ENCODE data around the gene NAV1. TPM values are rescaled to one million over a fixed set of nuclear protein-coding genes. Genes with fewer than 3 reads are reported as not detected.

Gene NAV1
- total and polyA plus RNA-seq, 4 donors, result 1.1 to 2.0 (median 1.3) TPM

GRCh38 chr1:201551877-201552731 is 13.2 kb downstream of the NAV1 start:
- TF ChIP-seq SP1 (IDR thresholded peaks at IDR 0.05) (no peak), HNF4G (IDR thresholded peaks at IDR 0.05) (no peak), FOXA2 (IDR thresholded peaks at IDR 0.05) (no peak), RXRA (IDR thresholded peaks at IDR 0.05) (no peak)
- no peak for DNase-seq (ENCODE audit: low spot score)
- Histone ChIP-seq H3K27ac (ENCODE audit: low read depth in 1 of 2, low read length in 2 of 2) (no peak overlapping the region), H3K9me3 (ENCODE audit: control insufficient read depth in 4 of 4, low read length in 3 of 4) (no peaks in the 10 kb centered on the region), H3K9ac (ENCODE audit: low read depth in 1 of 2, low read length in 2 of 2) (no peak overlapping the region), H3K4me3 (ENCODE audit: low read depth in 1 of 3, low read length in 3 of 3) (no peak overlapping the region), H3K4me1 (ENCODE audit: control insufficient read depth in 4 of 4, insufficient read depth in 4 of 4, low read length in 3 of 4) (no peaks in the 10 kb centered on the region), H3K36me3 (ENCODE audit: control insufficient read depth in 4 of 4, insufficient read depth in 3 of 4, low read depth in 1 of 4, low read length in 3 of 4) (no peaks in the 10 kb centered on the region), H3K27me3 (ENCODE audit: control insufficient read depth in 4 of 4, insufficient read depth in 4 of 4, low read length in 3 of 4) (no peaks in the 10 kb centered on the region)
- WGBS, result 85% methylated on average over 12 of the region's 12 CpGs

DNA sequence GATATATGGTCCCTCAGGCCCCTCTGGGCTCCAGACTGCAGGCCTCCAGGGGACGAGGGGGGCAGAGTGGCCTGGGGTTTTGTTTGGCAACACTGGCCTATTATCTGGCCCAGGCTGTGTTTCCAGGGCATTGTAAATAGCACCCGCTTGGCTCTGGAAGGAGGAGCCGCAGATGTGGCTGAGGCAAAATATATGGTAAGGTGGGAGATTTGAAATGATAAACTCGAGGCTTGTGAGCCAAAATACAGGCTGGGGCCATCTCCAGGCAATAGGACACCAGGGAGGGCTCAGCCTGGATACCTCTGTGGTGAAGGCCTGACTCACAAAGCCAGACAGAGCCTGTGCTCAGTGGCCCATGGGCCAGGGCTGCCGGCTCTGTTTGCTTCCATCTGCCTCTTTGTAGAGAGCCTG is 14.0 kb downstream of the NAV1 start:
- H3K9me3 ChIP-seq (ENCODE audit: control insufficient read depth in 4 of 4, low read length in 3 of 4), result no peaks in the 10 kb centered on the region
- no peaks in the 10 kb centered on the region for H3K4me1 ChIP-seq (ENCODE audit: control insufficient read depth in 4 of 4, insufficient read depth in 4 of 4, low read length in 3 of 4)
- no peak overlapping the region for H3K4me3 ChIP-seq (ENCODE audit: low read depth in 1 of 3, low read length in 3 of 3)
- H3K27ac ChIP-seq (ENCODE audit: low read depth in 1 of 2, low read length in 2 of 2), result no peak overlapping the region
- DNase-seq (ENCODE audit: low spot score), result no peak
- no peaks in the 10 kb centered on the region for H3K36me3 ChIP-seq (ENCODE audit: control insufficient read depth in 4 of 4, insufficient read depth in 3 of 4, low read depth in 1 of 4, low read length in 3 of 4)
- WGBS, result 81% methylated on average over 5 of the region's 5 CpGs
- no peak overlapping the region for H3K9ac ChIP-seq (ENCODE audit: low read depth in 1 of 2, low read length in 2 of 2)
- TF ChIP-seq TAF1 (conservative IDR thresholded peaks at IDR 0.05) (no peak), FOXA1 (IDR thresholded peaks at IDR 0.05) (no peak), CTCF (IDR thresholded peaks at IDR 0.05; ENCODE audit: low read depth, low read length, missing input control) (no peak), SP1 (IDR thresholded peaks at IDR 0.05) (no peak)
- no peaks in the 10 kb centered on the region for H3K27me3 ChIP-seq (ENCODE audit: control insufficient read depth in 4 of 4, insufficient read depth in 4 of 4, low read length in 3 of 4)

DNA sequence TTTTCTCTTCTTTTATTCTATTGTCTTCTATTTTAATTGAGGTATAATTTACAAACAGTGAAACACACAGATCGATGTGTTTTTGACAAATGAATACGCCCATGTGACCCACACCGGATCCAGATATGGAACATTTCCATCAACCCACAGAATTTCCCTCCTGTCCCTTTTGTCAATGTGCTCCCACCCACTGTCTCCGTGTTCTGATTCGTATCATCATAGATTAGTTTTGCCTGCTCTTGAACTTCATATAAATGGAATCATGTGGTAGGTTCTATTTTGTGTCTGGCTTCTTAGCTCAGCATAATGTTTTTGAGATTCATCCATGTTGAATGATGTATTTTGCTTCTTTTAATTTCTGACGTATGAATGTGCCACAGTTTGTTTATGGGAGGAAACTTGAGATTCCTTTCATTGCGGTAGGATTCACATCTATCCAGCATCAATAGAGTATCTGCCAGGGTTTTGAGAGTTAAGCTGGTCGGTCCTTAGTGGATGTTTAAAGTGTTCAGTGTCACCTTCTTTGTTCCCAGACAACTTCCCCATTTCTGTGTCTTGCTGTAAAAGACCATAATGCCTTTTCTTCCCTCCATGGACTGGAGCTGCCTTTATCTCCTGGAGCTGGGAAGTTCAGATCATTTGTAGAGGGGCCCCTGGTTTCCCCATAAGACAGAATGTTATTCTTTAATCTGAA is 14.7 kb downstream of the NAV1 start:
- WGBS, result 78% methylated on average over 8 of the region's 8 CpGs
- H3K9me3 ChIP-seq (ENCODE audit: control insufficient read depth in 4 of 4, low read length in 3 of 4), result no peaks in the 10 kb centered on the region
- no peak overlapping the region for H3K27ac ChIP-seq (ENCODE audit: low read depth in 1 of 2, low read length in 2 of 2)
- no peaks in the 10 kb centered on the region for H3K4me1 ChIP-seq (ENCODE audit: control insufficient read depth in 4 of 4, insufficient read depth in 4 of 4, low read length in 3 of 4)
- no peaks in the 10 kb centered on the region for H3K36me3 ChIP-seq (ENCODE audit: control insufficient read depth in 4 of 4, insufficient read depth in 3 of 4, low read depth in 1 of 4, low read length in 3 of 4)
- no peak overlapping the region for H3K9ac ChIP-seq (ENCODE audit: low read depth in 1 of 2, low read length in 2 of 2)
- H3K27me3 ChIP-seq (ENCODE audit: control insufficient read depth in 4 of 4, insufficient read depth in 4 of 4, low read length in 3 of 4), result no peaks in the 10 kb centered on the region
- no peak overlapping the region for H3K4me3 ChIP-seq (ENCODE audit: low read depth in 1 of 3, low read length in 3 of 3)
- no peak for DNase-seq (ENCODE audit: low spot score)
- TF ChIP-seq, protein P1, sequence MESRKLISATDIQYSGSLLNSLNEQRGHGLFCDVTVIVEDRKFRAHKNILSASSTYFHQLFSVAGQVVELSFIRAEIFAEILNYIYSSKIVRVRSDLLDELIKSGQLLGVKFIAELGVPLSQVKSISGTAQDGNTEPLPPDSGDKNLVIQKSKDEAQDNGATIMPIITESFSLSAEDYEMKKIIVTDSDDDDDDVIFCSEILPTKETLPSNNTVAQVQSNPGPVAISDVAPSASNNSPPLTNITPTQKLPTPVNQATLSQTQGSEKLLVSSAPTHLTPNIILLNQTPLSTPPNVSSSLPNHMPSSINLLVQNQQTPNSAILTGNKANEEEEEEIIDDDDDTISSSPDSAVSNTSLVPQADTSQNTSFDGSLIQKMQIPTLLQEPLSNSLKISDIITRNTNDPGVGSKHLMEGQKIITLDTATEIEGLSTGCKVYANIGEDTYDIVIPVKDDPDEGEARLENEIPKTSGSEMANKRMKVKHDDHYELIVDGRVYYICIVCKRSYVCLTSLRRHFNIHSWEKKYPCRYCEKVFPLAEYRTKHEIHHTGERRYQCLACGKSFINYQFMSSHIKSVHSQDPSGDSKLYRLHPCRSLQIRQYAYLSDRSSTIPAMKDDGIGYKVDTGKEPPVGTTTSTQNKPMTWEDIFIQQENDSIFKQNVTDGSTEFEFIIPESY (IDR thresholded peaks at IDR 0.05), result no peak
- TF ChIP-seq RAD21 (IDR thresholded peaks at IDR 0.05) (no peak), HNF4A (conservative IDR thresholded peaks at IDR 0.05) (no peak), EGR1 (IDR thresholded peaks at IDR 0.05; ENCODE audit: low read depth in 2 of 2) (no peak), GABPA (IDR thresholded peaks at IDR 0.05 in 1 of 2, conservative IDR thresholded peaks at IDR 0.05 in 1 of 2) (no peak), NR2F2 (IDR thresholded peaks at IDR 0.05) (no peak), RXRA (IDR thresholded peaks at IDR 0.05) (no peak), TAF1 (conservative IDR thresholded peaks at IDR 0.05) (no peak), CTCF (IDR thresholded peaks at IDR 0.05; ENCODE audit: low read depth, low read length, missing input control) (no peak), JUND (IDR thresholded peaks at IDR 0.05) (no peak)
- TF ChIP-seq, protein P2, sequence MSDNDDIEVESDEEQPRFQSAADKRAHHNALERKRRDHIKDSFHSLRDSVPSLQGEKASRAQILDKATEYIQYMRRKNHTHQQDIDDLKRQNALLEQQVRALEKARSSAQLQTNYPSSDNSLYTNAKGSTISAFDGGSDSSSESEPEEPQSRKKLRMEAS (IDR thresholded peaks at IDR 0.05), result no peak
- TF ChIP-seq, protein P3, sequence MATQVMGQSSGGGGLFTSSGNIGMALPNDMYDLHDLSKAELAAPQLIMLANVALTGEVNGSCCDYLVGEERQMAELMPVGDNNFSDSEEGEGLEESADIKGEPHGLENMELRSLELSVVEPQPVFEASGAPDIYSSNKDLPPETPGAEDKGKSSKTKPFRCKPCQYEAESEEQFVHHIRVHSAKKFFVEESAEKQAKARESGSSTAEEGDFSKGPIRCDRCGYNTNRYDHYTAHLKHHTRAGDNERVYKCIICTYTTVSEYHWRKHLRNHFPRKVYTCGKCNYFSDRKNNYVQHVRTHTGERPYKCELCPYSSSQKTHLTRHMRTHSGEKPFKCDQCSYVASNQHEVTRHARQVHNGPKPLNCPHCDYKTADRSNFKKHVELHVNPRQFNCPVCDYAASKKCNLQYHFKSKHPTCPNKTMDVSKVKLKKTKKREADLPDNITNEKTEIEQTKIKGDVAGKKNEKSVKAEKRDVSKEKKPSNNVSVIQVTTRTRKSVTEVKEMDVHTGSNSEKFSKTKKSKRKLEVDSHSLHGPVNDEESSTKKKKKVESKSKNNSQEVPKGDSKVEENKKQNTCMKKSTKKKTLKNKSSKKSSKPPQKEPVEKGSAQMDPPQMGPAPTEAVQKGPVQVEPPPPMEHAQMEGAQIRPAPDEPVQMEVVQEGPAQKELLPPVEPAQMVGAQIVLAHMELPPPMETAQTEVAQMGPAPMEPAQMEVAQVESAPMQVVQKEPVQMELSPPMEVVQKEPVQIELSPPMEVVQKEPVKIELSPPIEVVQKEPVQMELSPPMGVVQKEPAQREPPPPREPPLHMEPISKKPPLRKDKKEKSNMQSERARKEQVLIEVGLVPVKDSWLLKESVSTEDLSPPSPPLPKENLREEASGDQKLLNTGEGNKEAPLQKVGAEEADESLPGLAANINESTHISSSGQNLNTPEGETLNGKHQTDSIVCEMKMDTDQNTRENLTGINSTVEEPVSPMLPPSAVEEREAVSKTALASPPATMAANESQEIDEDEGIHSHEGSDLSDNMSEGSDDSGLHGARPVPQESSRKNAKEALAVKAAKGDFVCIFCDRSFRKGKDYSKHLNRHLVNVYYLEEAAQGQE (IDR thresholded peaks at IDR 0.05), result no peak
